Heart left ventricle (tissue), 13 donors: ENCODE results near the gene RSPH1.

Experiments used
- CTCF ChIP-seq, 12 donors: fragments of 200-600 bp; sonication (generic) in 4 of 12; IDR thresholded peaks; one replicate each; pipeline versions ENCODE4 v1.5.0 to v1.8.0; 2018 to 2022; ENCODE audit warnings: antibody characterized with exemption in 12 of 12, mild to moderate bottlenecking in 5 of 12
- POLR2A ChIP-seq, 2 donors: fragments of 450-650 bp; IDR thresholded peaks; one replicate each; pipeline ENCODE4 v1.6.1; 2017; ENCODE audit warnings: antibody characterized with exemption in 2 of 2, mild to moderate bottlenecking in 2 of 2, moderate library complexity in 2 of 2
- donor health status: ischemic (EF 13 %, LVEDD 7.1; RV severe dilation, severe dysfunction).
- donor health status: DM: no; HTN: yes; CAD: no.
- donor health status: DM: no; HTN: no; CAD: no.
- donor health status: ischemic (EF 25% LVEDD 6.9; RV normal size, moderate dysfunction).
- donor health status: ischemic (EF 25% LVEDD 5.7; RV mildly dilated, moderate dysfunction).
- donor health status: ischemic (EF 35%, LVEDD 5.7; RV mildly dilated, moderate dysfunction).
- donor health status: nonischemic (EF 11% LVEDD 7.7; RV severe dilation, severe dysfunction).
- donor health status: DM: yes; HTN: yes; CAD: no.
- donor health status: PGD.
- donor health status: ischemic (EF 29% LVEDD 5.4; RV normal size, mild dysfunction).
- donor health status: nonischemic (EF 23%, LVEDD 6.1; RV moderate dilation, normal function).

DNA sequence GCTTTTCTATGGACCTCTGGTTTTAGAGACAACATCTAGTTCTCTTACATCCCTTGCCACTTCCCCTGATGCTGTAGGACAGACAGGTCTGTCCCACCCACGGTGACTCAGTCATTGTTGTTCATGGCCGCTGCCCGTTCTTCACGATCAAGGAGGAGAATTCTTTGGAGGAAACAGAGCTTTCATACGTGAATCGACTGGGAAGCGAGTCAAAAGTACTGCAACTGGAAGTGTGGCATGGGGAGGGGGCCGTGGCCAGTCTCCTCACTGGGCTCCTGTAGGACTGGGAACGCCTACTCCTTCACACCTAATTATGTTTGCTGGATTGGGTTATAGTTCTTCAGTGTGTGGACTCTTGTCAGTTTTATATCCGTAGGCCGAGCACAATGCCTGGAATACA is 13.2 kb upstream of the RSPH1 start:
- TF ChIP-seq POLR2A (IDR thresholded peaks at IDR 0.05), result no peak
- no peak for TF ChIP-seq CTCF (IDR thresholded peaks at IDR 0.05)
